KG1 (cell line): Measurements from ENCODE around the gene TLR6.

ENCODE experiments used
- DNase-seq: peaks from one replicate; lab custom pipeline; 2025; lab: John Stamatoyannopoulos, UW

The TLR6 gene

DNA sequence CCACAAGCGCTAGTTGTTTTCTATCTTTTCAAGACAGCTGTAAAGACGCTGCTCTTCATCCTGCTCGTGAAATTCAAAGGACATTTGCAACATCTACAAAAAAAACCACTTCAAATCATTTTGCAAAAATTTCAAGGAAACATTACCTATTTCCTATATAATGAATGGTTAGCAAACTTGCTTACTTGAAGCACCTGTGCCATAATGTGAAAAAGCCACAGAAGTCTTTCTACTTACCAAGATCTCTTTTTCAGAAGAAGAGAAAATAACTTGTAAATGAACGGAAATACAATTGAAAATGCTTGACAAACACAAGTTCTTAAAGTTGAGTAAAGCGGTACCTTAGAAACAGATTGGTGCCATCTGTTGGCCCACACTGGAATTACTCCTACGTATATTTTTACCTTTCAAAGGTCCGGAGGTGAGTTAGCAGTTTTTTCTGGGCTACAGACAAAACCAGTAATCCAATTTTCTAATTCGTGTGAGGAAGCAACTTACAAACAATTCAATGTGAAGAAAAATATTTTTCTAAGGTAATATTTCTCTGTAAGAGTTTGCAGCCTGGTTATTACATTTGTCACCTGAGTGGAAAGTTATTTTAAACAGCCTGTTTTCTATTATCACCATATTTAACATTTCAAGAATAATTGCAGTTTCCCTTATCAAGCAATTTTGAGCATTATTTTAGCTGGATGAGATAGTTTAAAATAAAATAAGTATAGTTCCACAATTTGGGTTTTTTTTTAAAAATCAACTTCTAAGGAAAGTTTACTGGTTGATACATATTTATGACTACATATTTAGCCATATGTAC lies at the start of gene TLR6:
TSS of gene TLR6 (minus strand) at position 294 of the 814 bp plus-strand sequence. CDS start 27,344 bp downstream, outside the sequence.
- DNase-seq, result peak; percentile 74

DNA sequence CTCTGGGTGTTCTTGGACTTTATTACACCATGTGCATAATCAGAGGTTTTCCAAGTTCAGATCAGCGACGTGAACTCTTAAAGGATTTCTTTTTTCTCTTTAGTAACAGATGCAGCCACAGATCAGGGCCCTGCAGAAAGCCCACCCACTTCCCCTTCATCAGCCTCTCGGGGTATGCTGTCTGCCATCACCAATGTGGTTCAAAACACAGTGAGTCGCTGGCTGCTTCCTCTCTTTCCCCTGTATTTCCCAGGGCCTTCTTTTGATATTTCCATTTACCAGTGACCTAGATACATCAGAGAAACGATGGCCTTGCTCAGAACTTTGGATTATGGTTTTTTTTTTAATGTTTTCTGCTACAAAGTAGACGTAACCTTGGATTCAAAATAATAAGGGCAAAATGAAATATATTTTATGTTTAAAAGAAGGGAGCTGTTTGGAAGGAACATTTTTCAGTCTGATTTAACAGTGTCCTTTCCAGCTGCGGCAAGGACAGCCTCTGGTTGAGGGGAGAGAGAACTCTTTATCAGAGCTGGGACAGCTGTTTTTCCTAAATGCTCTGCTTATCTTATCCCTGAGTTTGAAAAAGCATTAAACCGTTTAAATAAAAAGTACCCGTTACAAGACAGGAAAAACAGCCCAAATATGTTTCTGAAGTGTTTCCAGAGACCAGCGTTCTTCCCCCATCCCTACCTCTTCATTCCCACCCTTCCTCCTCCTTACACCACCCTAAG lies 49.2 kb upstream of the TLR6 start:
- no peak for DNase-seq

DNA sequence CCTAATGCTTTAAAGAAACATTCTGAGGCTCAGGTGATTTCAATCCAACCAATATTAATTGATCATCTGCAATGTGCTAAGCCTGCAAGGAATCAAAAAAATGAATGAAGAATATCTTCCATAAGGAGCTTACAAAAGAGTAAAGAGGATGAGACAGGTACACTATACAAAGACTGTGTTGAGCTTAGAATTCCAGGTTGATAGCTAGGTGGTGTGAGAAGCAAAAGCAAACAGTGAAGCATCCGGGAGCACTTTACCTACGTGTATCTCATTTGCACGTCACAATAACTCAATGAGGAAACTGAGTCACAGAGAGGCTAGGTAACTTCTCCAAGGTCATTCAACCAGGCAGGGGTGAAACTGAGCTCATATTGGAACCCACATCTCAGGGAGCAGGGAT lies 48.1 kb upstream of the TLR6 start:
- no peak for DNase-seq

DNA sequence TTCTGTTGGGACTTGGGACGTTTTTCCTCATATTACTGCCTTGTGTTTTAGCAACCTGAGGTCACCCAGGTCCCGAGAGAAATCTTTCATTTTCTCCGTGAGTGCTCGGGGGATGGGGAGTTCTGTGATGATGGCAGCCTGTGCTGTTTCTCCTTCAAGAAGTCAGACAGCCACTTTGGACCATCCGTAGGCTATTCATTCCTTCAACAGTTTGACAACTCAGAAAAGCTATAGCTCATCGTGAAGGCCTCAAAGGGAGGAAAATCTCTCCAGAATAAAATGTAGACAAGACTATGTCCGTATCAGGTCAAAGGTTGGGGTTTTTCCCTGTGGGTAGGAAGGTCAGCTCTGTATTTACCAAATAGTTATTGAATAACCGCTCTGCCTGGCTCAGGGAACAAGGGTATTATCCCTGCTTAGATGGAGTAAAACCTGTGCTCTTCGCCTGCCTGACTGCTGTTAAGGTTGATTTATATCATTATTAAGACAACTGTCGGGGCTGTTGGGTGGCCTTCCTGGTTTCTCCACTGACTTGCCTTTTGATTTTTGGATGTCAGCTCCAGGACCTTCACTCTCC lies 47.6 kb upstream of the TLR6 start:
- no peak for DNase-seq

GRCh38 chr4:38902695-38903094 lies 46.1 kb upstream of the TLR6 start:
- DNase-seq, result peak; percentile 9

- DNase-seq, result no peak
Measured at GRCh38 chr4:38902221-38902620, 45.6 kb upstream of the TLR6 start.

GRCh38 chr4:38898245-38898644 lies 41.6 kb upstream of the TLR6 start:
- DNase-seq, result no peak

DNA sequence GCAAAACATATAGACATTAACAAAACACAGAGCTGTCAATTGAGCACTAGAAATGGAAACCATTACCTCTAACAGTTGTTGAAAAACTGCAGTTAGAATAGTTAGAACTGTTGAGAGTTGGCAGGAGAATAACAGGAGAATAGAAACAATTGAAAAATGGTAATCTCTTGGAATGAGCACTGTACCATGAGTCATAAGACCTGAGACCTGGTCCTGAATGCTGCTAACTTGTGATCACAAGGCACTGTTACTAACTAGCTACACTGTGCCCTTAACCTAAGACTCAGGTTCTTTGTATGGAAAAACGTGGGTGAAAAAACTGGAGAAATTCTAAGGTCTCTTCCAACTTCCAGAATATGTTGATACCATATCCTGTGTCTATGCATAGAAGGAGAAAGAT lies 40.3 kb upstream of the TLR6 start:
- no peak for DNase-seq

- no peak for DNase-seq
Measured at GRCh38 chr4:38894322-38894982, 37.8 kb upstream of the TLR6 start.

- no peak for DNase-seq
Measured at GRCh38 chr4:38891051-38891983, 34.7 kb upstream of the TLR6 start.

GRCh38 chr4:38889143-38889542 lies 32.5 kb upstream of the TLR6 start:
- no peak for DNase-seq

DNA sequence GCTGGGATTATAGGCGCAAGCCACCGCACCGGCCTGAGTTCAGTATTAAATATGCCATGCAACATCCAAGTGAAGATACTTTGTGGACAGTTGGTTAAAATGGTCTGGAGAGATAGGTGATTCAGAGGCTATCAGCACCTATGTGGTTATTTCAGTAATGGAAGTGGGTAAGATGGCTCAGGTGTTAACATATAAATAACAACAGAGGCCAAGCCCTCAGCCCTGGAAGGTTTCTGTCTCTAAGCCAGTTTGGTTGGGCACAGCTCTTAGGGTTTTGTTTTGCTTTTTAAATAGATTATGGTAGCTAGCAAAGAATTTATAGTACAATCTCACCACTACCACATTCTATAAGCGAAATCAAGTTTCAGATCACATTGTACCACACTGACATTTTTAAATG lies 27.6 kb upstream of the TLR6 start:
- DNase-seq, result no peak

GRCh38 chr4:38876636-38877035 lies 20.0 kb upstream of the TLR6 start:
- DNase-seq, result no peak

DNA sequence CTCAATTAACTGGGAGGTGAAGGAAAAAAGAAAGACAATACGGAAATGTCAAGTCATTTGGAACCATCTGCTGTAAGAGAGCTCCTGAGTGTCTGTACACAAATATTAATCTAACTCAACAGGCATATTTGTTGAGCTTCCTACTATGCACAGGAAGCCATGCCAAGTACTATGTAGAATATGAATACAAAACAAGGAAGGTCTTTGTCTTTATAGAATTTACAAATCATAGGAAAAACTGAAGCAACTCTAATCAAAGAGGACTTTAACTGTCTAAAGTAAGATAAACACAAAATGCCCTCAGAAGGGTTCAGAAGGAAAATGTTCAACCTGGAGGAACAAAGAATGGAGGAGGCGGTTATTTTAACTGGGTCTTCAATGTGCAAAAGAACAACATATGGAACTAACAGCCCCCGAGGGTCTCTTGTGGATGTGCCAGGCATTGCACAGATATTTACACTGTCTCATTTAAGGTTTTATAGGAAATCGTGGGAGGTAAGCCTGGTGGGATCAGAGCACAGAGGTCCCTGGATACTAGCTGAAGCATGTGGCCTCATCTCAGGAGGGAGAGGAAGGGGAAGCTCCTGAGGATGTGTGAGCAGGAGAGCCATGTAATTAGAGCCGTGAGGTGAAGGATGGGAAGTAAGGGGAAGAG lies 16.8 kb upstream of the TLR6 start:
- no peak for DNase-seq

DNA sequence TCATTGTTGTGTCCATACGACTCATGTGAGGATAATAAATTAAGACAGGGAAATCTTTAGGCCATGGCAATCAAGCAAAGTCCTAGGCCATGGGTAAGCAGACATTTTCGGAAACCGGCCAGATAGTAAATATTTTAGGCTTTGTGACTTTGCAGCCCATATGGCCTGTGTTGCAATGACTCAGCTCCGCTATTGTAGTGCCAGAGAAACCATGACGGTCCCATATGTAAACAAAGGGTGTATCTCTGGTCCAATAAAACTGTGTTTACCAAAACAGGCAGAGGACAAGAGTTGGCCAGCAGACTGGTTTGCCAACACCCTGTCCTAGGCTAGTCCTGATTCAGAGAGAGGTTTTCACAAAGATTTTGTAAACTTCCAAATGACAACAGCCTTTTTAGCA lies 16.0 kb upstream of the TLR6 start:
- no peak for DNase-seq

GRCh38 chr4:38871593-38871992 lies 15.0 kb upstream of the TLR6 start:
- no peak for DNase-seq

- no peak for DNase-seq
Measured at GRCh38 chr4:38870098-38870808, 13.6 kb upstream of the TLR6 start.

DNA sequence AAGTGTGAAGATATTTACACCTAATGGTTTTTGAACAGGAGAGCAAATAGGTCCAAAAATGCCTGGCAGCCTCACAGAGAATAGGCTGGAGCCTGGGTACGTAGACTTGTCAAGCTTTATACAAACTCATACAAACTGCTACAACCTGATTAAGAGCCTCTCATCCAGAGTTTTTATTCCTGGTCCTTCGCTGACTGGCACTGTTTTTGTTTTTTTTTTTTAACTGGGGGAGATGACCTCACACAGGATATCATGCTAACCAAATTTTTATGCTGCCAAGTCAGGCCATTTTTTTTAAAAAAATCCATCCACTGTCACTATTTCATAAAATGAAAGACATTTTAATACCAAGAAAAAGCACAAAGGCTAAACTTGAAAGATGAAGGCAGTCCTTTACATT lies 12.9 kb upstream of the TLR6 start:
- DNase-seq, result no peak

DNA sequence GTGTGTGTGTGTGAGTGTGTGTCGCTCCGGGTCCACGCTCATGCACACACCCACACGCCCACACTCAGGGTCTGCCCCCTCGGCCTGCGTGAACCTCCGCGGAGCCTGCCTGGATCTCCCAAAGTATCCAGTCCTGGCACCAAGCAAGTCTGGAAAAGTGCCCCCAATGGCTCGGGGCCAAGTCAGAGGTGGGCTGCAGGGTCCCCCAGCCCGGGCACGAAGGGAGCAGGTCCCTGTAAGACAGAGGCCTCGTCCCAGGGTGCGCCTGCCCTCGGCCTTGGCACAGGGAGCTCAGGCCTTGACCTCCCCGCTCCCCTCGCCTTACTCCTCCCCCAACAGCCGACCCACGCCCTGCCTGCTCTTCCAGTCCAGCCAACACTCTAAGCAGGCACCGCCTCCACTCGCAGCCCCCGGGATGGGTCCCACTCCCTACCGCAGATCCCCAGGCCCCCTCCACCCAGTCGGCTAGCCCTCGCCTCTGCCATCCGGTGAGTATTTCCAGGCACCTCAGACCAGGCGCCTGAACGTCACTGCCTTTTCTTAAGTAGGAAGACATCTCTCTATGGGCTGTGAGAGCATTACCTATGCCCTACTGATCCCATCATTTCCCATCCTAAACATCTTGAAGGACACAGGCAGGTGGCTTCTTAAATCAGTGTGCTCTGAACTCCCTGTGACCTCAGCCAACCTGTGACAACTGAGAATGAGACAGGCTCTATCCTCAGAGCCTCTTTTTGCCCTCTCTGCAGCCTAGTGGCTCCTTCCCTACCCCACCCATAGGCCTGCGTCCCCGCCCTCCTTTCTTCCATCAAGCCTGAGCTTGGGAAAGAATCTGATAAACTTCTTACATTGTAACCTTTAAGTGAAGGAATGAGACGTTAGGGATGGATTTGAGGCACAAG lies 11.7 kb upstream of the TLR6 start:
- no peak for DNase-seq
